Inflammatory macrophage treated with lipopolysaccharide for 1 hour (primary cell): ENCODE measurements around the gene SYTL3.
"Not testable (repeated sequence)": the region's sequence is repeated elsewhere in the genome, so short reads cannot be mapped to it uniquely, and the experiment has no call there.

Source experiments
- DNase-seq, 2 donors: peaks; one replicate each; pipeline ENCODE4 v3.0.0-alpha.2; 2020 to 2022

Gene SYTL3

GRCh38 chr6:158665332-158665731, 15.5 kb downstream of the SYTL3 start:
- DNase-seq: no peak

DNA sequence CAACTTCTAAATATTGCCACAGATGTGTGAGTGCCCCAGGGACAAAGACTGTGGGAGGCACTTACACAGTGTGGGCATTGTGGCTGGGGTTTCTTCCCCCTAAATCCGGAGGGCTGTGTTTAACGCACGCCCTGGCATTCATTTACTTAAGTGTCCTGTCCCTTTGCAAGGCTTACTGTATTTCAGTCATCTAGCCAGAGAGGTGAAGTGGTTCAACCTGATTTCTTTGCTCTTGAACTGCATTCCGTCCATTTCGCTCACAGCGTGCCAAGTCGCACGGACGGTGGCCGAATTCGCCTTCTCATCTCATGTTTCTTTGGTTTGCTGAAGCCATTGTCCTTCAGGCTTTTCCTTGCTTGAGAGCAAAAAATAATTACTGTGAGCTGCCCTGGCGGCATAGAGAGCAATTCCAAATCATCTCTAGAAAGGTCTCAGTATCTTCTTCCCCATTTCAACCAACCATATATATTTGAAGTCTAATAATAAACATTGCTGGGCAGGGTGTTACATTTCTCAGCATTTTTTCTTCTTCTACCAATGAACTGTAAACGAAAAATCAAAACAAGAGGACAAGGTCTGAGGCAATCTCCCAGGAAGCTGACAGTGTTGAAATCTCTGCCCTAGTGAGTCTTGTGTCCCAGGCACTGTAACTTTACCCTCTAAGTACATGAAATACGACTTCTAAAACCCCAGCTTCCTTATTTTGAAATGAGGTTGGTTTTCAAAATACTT, 16.9 kb downstream of the SYTL3 start:
- peak; percentile 93 to 98 for DNase-seq

- no peak for DNase-seq
Measured at GRCh38 chr6:158667360-158667981, 17.6 kb downstream of the SYTL3 start.

DNA sequence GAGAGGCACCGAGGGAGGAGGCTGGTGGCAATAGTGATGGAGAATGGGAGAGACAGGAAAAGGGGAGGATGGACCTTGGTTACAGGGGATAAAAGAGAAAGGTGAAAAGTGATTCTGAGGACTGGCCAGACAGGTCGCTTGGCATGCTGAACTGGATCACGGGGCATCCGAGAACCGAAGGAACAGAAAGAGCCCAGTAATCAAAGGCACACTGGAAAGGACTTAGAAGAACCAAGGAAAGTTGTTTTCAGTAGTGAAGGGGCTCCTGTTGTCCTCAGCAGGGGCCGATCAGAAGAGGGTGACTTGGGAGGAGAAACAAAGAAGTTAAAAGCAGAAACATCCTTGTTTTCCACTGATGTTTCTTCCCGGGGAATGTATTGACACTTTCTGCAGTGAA, 18.9 kb downstream of the SYTL3 start:
- DNase-seq: no peak

DNA sequence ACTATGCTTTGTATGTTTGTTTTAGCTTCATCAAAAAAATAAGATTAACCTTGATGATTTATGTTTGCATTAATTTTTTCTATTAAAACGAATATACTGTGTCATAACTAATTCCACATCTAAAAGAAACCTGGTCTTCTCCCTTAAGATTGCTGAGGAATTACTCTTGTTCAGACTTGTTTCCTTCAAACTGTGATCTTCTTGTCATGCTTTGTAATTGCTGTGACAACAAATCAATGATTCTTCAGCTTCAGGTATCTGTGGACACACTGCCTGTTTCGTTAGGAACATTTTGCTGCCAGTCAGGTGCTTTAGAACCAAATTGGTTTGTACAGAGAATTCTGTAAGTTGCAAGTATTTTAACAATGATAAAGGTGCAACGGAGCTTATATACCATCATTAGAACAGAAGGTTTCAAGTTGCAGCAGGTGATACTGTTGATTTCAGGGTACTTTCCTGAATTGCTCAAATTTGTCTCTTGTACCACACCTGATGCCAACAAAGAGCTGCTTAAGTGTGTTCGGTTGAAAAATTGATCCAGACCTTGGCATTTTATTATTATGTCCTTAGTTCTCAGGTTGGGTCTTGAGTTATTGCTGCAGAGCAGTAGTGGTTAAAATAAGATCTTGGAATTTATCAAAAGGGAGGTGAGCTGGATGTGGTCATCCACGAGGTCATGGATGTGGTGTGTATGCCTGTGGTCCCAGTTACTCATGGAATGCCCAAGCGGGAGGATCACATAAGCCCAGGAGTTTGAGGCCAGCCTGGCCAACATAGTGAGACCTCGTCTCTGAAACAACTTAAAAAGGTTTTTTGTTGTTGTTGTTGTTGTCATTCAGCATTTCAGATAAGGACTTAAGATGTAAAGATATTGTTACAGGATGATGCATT, 19.5 kb downstream of the SYTL3 start:
- no peak for DNase-seq

GRCh38 chr6:158672119-158672518, 22.3 kb downstream of the SYTL3 start:
- not testable (repeated sequence) for DNase-seq

DNA sequence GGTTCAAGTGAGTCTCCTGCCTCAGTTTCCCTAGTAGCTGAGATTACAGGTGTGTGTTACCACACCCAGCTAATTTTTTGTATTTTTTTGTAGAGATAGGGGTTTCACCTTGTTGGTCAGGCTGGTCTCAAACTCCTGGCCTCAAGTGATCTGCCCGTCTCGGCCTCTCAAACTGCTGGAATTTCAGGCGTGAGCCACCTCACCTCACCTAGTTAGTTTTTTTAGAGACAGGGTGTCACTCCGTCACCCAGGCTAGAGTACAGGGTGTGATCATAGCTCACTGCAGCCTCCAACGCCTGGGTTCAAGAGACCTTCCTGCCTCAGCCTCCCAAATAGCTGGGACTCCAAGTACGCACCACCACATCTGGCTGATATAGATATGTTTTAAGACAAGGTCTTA, 22.9 kb downstream of the SYTL3 start:
- no peak for DNase-seq

GRCh38 chr6:158674342-158675131, 24.7 kb downstream of the SYTL3 start:
- no peak for DNase-seq

GRCh38 chr6:158677094-158677493, 27.2 kb downstream of the SYTL3 start:
- DNase-seq: not testable (repeated sequence)

GRCh38 chr6:158677906-158678578, 28.2 kb downstream of the SYTL3 start:
- no peak for DNase-seq

DNA sequence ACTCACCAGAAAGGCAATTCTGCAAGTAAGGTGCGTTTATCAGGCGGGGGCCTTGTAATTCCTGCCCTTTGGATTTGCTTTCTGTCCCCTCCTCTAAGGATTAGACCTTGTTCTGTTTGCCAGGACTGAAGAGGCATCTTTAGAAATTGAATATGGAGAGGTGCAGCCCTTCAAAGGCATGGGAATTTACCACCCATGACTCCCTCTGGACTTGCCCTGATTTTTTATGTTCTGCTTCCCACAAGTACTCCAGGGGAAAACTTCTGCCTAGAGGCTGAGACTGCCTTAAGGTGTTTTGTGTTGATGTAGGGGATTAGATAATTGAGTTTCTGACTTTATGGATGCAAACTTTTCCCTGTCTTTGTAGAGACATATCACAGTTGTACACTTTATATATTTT, 30.2 kb downstream of the SYTL3 start:
- DNase-seq: no peak

- DNase-seq: no peak
Measured at GRCh38 chr6:158680481-158680880, 30.6 kb downstream of the SYTL3 start.

DNA sequence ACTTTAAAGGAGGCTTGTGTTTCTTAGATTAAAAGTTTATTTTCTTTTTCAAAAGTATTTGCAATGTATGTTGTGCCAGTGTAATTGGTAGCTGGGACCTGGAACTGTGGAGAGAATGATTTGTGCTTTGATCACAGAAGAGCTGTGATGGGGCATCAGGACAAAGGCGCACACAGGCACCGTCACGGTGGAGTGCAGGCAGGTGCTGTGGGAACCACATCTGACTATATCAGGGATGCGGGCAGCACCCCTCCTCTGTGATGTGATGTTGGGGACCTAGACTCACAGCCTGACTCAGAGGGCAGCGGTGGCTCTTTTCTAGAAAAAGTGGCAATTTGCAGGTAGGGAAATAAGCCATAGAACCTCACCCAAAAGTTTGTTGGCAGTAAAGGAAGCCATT, 34.5 kb downstream of the SYTL3 start:
- no peak for DNase-seq

GRCh38 chr6:158684745-158685324, 35.0 kb downstream of the SYTL3 start:
- no peak for DNase-seq

- no peak for DNase-seq
Measured at GRCh38 chr6:158686311-158686710, 36.5 kb downstream of the SYTL3 start.

DNA sequence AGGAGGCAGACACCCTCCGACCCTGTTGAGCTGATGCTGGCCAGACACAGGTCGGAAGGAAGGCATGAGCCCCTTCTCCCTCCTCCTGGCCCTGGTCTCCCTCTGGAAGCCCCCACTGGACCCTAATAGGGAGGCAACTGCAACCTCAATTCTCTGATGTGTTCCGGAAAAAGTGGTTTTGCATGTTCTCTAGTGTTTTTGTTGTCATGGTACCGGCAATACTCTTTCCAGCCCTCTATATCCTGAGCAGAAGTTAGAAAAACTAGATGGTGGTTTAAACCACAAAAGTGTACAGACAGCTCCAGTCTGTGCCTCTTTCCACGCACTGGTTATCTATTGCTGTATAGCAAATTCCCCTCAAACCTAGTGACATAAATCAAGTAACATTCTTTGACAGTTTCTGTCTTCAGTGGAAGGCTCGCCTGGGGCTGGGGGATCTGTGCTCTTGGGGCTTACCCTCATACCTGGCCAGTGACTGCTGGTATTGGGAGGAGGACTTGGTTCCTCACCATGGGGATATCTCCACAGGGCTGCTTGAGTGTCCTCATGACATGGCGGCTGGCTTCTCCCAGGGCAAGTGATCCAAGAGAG, 37.0 kb downstream of the SYTL3 start:
- DNase-seq: no peak

- DNase-seq: peak; percentile 12 to 35
Measured at GRCh38 chr6:158687506-158687905, 37.7 kb downstream of the SYTL3 start.

GRCh38 chr6:158688860-158689259, 39.0 kb downstream of the SYTL3 start:
- peak in 1 of 2 donors; percentile 33 for DNase-seq

DNA sequence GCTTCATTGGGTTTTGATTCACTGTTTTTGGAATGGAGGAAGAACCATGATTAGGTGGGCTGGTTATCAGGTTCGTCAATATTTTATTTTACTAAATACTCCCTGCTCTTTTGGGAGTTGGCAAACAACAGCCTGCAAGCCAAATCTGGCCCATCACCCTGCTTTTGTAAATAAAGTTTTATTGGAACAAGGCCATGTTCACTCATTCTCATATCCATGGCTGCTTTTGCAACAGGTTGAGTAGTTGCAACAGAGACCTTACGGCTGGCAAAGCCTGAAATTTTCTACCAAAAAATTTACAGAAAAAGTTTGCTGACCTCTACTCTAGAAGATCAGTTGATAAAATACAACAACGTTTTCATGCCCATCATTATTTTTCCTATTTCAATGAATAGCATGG, 45.1 kb downstream of the SYTL3 start:
- DNase-seq: no peak

GRCh38 chr6:158697811-158698210, 48.0 kb downstream of the SYTL3 start:
- no peak for DNase-seq

GRCh38 chr6:158698931-158699330, 49.1 kb downstream of the SYTL3 start:
- peak; percentile 50 to 89 for DNase-seq
